Measurements from ENCODE around the gene CNNM2. TPM values are rescaled to one million over a fixed set of nuclear protein-coding genes. Genes with fewer than 3 reads are reported as not detected.
"Not testable (repeated sequence)": the region's sequence is repeated elsewhere in the genome, so short reads cannot be mapped to it uniquely, and the experiment has no call there.

CNNM2 gene
- total and polyA plus RNA-seq, 5 experiments from 2014 or later = 4.4 to 15.5 (median 5.7) TPM

- Mint-ChIP-seq H3K4me1 (peaks cover 0 to 21% (median 5%) of the 10 kb centered on the region in 4 donors), H3K36me3 (peaks cover 0 to 4% (median 1%) of the 10 kb centered on the region in 3 donors), H3K9me3 (no peaks in the 10 kb centered on the region), H3K27ac (peak overlapping the region in 1 of 10 donors; percentile 62), H3K27me3 (no peaks in the 10 kb centered on the region), H3K4me3 (no peak overlapping the region)
- DNase-seq (no peak), ATAC-seq (no peak)
- POLR2A ChIA-PET = no interaction called here
These were observed 67.7 kb downstream of the CNNM2 start for GRCh38 chr10:102985811-102986210.

- Mint-ChIP-seq H3K4me3 (no peak overlapping the region), H3K9me3 (no peaks in the 10 kb centered on the region), H3K4me1 (peaks cover 3 to 11% (median 7%) of the 10 kb centered on the region in 4 donors), H3K36me3 (no peaks in the 10 kb centered on the region), H3K27ac (no peak overlapping the region), H3K27me3 (no peaks in the 10 kb centered on the region)
- DNase-seq (no peak), ATAC-seq (no peak)
- POLR2A ChIA-PET = no interaction called here
These were observed 70.6 kb downstream of the CNNM2 start for GRCh38 chr10:102988404-102989314.

- peaks cover 8 to 16% (median 14%) of the 10 kb centered on the region in 4 donors for H3K4me1 Mint-ChIP-seq
- peak in 1 of 2 donors; percentile 59 for ATAC-seq
- H3K27ac Mint-ChIP-seq = peak overlapping the region; percentile 53 to 94 (median 86)
- DNase-seq = peak in 3 of 10 donors; percentile 0 to 5 (median 1)
- POLR2A ChIA-PET = no interaction called here
- peaks cover 0 to 9% (median 0%) of the 10 kb centered on the region in 9 donors for H3K9me3 Mint-ChIP-seq
- peak overlapping the region in 5 of 10 donors; percentile 24 to 63 (median 48) for H3K4me3 Mint-ChIP-seq
- H3K27me3 Mint-ChIP-seq = no peaks in the 10 kb centered on the region
- H3K36me3 Mint-ChIP-seq = peaks cover 2 to 4% (median 2%) of the 10 kb centered on the region in 3 donors
These were observed 76.6 kb downstream of the CNNM2 start for GRCh38 chr10:102994531-102995295.

GRCh38 chr10:102996876-102997275, 78.8 kb downstream of the CNNM2 start:
- POLR2A ChIA-PET = interaction anchor here (0.5 kb wide), 1 partner anchor 29 kb away, joined by 3 read pairs; no protein-coding TSS in a partner anchor
- peak overlapping the region in 1 of 10 donors; percentile 0 for H3K27ac Mint-ChIP-seq

GRCh38 chr10:102997998-102998397, 79.9 kb downstream of the CNNM2 start:
- DNase-seq = no peak
- H3K4me3 Mint-ChIP-seq = no peak overlapping the region
- peaks cover 0 to 9% (median 0%) of the 10 kb centered on the region in 9 donors for H3K9me3 Mint-ChIP-seq
- ATAC-seq = no peak
- POLR2A ChIA-PET = no interaction called here
- no peak overlapping the region for H3K27ac Mint-ChIP-seq
- peaks cover 8 to 16% (median 14%) of the 10 kb centered on the region in 4 donors for H3K4me1 Mint-ChIP-seq
- H3K27me3 Mint-ChIP-seq = no peaks in the 10 kb centered on the region
- peaks cover 2 to 4% (median 2%) of the 10 kb centered on the region in 3 donors for H3K36me3 Mint-ChIP-seq

More at GRCh38 chr10:102996876-102997275, 78.8 kb downstream of the CNNM2 start:
- H3K4me1 Mint-ChIP-seq = peaks cover 8 to 16% (median 14%) of the 10 kb centered on the region in 4 donors
- H3K9me3 Mint-ChIP-seq = peaks cover 0 to 9% (median 0%) of the 10 kb centered on the region in 9 donors
- H3K4me3 Mint-ChIP-seq = no peak overlapping the region
- peaks cover 2 to 4% (median 2%) of the 10 kb centered on the region in 3 donors for H3K36me3 Mint-ChIP-seq
- DNase-seq = no peak
- no peaks in the 10 kb centered on the region for H3K27me3 Mint-ChIP-seq
- ATAC-seq = no peak

GRCh38 chr10:102998399-102998907, 80.4 kb downstream of the CNNM2 start:
- H3K27ac Mint-ChIP-seq = no peak overlapping the region
- peaks cover 2 to 5% (median 4%) of the 10 kb centered on the region in 3 donors for H3K36me3 Mint-ChIP-seq
- no peak for DNase-seq
- H3K9me3 Mint-ChIP-seq = peaks cover 0 to 9% (median 0%) of the 10 kb centered on the region in 9 donors
- no peaks in the 10 kb centered on the region for H3K27me3 Mint-ChIP-seq
- POLR2A ChIA-PET = no interaction called here
- ATAC-seq = no peak
- peaks cover 7 to 16% (median 11%) of the 10 kb centered on the region in 4 donors for H3K4me1 Mint-ChIP-seq
- H3K4me3 Mint-ChIP-seq = no peak overlapping the region

- H3K4me3 Mint-ChIP-seq, H3K27me3 Mint-ChIP-seq, ATAC-seq, DNase-seq, H3K9me3 Mint-ChIP-seq, H3K27ac Mint-ChIP-seq, H3K4me1 Mint-ChIP-seq: not testable (repeated sequence)
- POLR2A ChIA-PET = interaction anchor here (0.7 kb wide), 1 partner anchor 384 kb away, joined by 3 read pairs; no protein-coding TSS in a partner anchor
- H3K36me3 Mint-ChIP-seq = peaks cover 4 to 12% (median 11%) of the 10 kb centered on the region in 3 donors
These were observed 82.0 kb downstream of the CNNM2 start for GRCh38 chr10:103000050-103000449.

GRCh38 chr10:103007017-103007416, 88.9 kb downstream of the CNNM2 start:
- Mint-ChIP-seq H3K4me3 (no peak overlapping the region), H3K9me3 (peaks cover 0 to 16% (median 7%) of the 10 kb centered on the region in 9 donors), H3K36me3 (peaks cover 5 to 29% (median 20%) of the 10 kb centered on the region in 3 donors), H3K4me1 (no peaks in the 10 kb centered on the region), H3K27me3 (no peaks in the 10 kb centered on the region), H3K27ac (no peak overlapping the region)
- POLR2A ChIA-PET = interaction anchor here (0.6 kb wide), 1 partner anchor 180 kb away, joined by 4 read pairs; no protein-coding TSS in a partner anchor
- ATAC-seq (no peak), DNase-seq (no peak)

GRCh38 chr10:103013416-103013815, 95.3 kb downstream of the CNNM2 start:
- no peaks in the 10 kb centered on the region for H3K9me3 Mint-ChIP-seq
- H3K36me3 Mint-ChIP-seq = no peaks in the 10 kb centered on the region
- H3K27ac Mint-ChIP-seq = no peak overlapping the region
- POLR2A ChIA-PET = no interaction called here
- DNase-seq (no peak), ATAC-seq (no peak)
- H3K4me3 Mint-ChIP-seq = no peak overlapping the region
- H3K4me1 Mint-ChIP-seq = peaks cover 3 to 16% (median 9%) of the 10 kb centered on the region in 4 donors
- H3K27me3 Mint-ChIP-seq = no peaks in the 10 kb centered on the region

- no peak overlapping the region for H3K4me3 Mint-ChIP-seq
- H3K27me3 Mint-ChIP-seq = no peaks in the 10 kb centered on the region
- peaks cover 4 to 24% (median 9%) of the 10 kb centered on the region in 4 donors for H3K4me1 Mint-ChIP-seq
- peaks cover 0 to 3% (median 2%) of the 10 kb centered on the region in 3 donors for H3K36me3 Mint-ChIP-seq
- ATAC-seq (no peak), DNase-seq (no peak)
- no peaks in the 10 kb centered on the region for H3K9me3 Mint-ChIP-seq
- no peak overlapping the region for H3K27ac Mint-ChIP-seq
- POLR2A ChIA-PET = no interaction called here
These were observed 101.3 kb downstream of the CNNM2 start for GRCh38 chr10:103019425-103019824.

- Mint-ChIP-seq H3K27me3 (no peaks in the 10 kb centered on the region), H3K9me3 (no peaks in the 10 kb centered on the region), H3K27ac (no peak overlapping the region), H3K4me3 (no peak overlapping the region), H3K4me1 (peaks cover 4 to 24% (median 9%) of the 10 kb centered on the region in 4 donors), H3K36me3 (peaks cover 3 to 6% (median 5%) of the 10 kb centered on the region in 3 donors)
- DNase-seq (no peak), ATAC-seq (no peak)
- POLR2A ChIA-PET = no interaction called here
These were observed 103.2 kb downstream of the CNNM2 start for GRCh38 chr10:103021150-103021899.

- H3K27ac Mint-ChIP-seq = no peak overlapping the region
- H3K27me3 Mint-ChIP-seq = no peaks in the 10 kb centered on the region
- ATAC-seq = no peak
- peaks cover 4 to 18% (median 6%) of the 10 kb centered on the region in 4 donors for H3K4me1 Mint-ChIP-seq
- H3K4me3 Mint-ChIP-seq = no peak overlapping the region
- H3K36me3 Mint-ChIP-seq = peaks cover 3 to 11% (median 5%) of the 10 kb centered on the region in 3 donors
- POLR2A ChIA-PET = no interaction called here
- DNase-seq = no peak
- H3K9me3 Mint-ChIP-seq = no peaks in the 10 kb centered on the region
These were observed 103.8 kb downstream of the CNNM2 start for GRCh38 chr10:103021900-103022293.

Measured in naive thymus-derived CD8-positive, alpha-beta T cell (primary cell).